Brain microvascular endothelial cell (primary cell): ENCODE data around the gene THRAP3.
A peak's percentile ranks its signal among the peaks of the same experiment; 100 is the strongest.

Source experiments
- DNase-seq: peaks from one replicate; pipeline ENCODE4 v3.0.0-alpha.2; 2020
- H3K27ac ChIP-seq: fragments of 250-450 bp; sonication (Bioruptor Pico); 2 replicates; pipeline ENCODE4 v1.5.1; 2020; ENCODE audit warnings: mild to moderate bottlenecking, moderate library complexity
- H3K27me3 ChIP-seq: fragments of 250-450 bp; sonication (Bioruptor Pico); replicated peaks from 2 replicates; pipeline ENCODE4 v1.5.1; 2020; ENCODE audit warnings: mild to moderate bottlenecking
- H3K36me3 ChIP-seq: fragments of 250-450 bp; sonication (Bioruptor Pico); replicated peaks from 2 replicates; pipeline ENCODE4 v1.5.1; 2020; ENCODE audit warnings: mild to moderate bottlenecking
- H3K4me3 ChIP-seq: 2 replicates; pipeline ENCODE4 v1.5.1; 2011; ENCODE audit warnings: low read depth, mild to moderate bottlenecking, control low read depth, low read length, moderate library complexity
- in situ Hi-C: cut with HindIII; loops from 2 replicates; pipeline ENCODE4 v1.10.0; 2017; ENCODE audit warnings: low sequenced_read_pairs, low pct_ligation_motif_present
- TF ChIP-seq, protein P1 (sequence below): IDR thresholded peaks from 2 replicates; pipeline ENCODE4 v1.5.1; 2011; ENCODE audit warnings: low read depth, mild to moderate bottlenecking, moderate library complexity, low read length, control low read depth, inconsistent platforms; ENCODE audit errors: missing control alignments

Gene THRAP3

DNA sequence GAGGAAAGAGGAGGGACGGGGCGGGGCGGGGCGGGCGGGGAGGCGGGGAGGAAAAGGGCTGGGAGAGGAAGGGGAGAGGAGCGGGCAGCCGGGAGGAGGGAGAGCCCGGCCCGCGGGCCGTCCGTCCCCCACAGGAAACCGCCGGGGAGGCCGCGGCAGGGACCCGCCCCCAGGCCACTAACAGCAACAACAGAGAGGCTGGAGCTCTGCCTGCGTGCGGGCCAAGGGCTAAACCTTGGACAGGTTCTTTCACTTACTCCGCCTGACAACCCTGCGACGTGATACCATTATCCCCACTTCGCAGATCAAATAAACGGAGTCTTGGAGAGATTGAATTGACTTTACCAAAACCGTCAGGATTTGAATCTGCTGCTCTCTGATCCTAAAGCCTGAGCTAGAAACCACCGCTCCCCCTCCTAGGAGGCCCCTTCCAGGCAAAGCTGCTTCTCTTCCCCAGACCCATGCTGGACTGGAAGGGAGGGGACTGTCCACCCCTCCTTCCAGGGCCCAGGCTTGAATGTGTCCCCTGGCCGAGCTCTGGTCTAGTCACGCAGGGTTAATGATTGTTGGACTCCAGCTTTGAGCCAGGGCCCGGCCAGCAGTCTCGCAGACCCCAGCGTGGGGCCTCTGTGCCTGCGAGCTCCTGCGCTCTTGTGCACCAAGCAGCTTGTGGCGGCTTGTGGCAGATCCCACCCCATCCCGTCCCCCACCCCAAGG, 99.6 kb downstream of the THRAP3 start, which contains the start of gene EVA1B:
Gene EVA1B (minus strand): TSS at position 10 of the 717 bp plus-strand sequence. CDS start 608 bp downstream, outside the sequence.
- Histone ChIP-seq H3K27ac (peak within 1 kb of the TSS; percentile 79), H3K27me3 (no peaks in the 10 kb centered on the region), H3K36me3 (peaks cover 8% of the 10 kb centered on the region), H3K4me3 (peak within 1 kb of the TSS; percentile 79)
- peak; percentile 77 for DNase-seq
- in situ Hi-C loops = no loop called here
- TF ChIP-seq, protein P1, sequence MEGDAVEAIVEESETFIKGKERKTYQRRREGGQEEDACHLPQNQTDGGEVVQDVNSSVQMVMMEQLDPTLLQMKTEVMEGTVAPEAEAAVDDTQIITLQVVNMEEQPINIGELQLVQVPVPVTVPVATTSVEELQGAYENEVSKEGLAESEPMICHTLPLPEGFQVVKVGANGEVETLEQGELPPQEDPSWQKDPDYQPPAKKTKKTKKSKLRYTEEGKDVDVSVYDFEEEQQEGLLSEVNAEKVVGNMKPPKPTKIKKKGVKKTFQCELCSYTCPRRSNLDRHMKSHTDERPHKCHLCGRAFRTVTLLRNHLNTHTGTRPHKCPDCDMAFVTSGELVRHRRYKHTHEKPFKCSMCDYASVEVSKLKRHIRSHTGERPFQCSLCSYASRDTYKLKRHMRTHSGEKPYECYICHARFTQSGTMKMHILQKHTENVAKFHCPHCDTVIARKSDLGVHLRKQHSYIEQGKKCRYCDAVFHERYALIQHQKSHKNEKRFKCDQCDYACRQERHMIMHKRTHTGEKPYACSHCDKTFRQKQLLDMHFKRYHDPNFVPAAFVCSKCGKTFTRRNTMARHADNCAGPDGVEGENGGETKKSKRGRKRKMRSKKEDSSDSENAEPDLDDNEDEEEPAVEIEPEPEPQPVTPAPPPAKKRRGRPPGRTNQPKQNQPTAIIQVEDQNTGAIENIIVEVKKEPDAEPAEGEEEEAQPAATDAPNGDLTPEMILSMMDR = no peak

DNA sequence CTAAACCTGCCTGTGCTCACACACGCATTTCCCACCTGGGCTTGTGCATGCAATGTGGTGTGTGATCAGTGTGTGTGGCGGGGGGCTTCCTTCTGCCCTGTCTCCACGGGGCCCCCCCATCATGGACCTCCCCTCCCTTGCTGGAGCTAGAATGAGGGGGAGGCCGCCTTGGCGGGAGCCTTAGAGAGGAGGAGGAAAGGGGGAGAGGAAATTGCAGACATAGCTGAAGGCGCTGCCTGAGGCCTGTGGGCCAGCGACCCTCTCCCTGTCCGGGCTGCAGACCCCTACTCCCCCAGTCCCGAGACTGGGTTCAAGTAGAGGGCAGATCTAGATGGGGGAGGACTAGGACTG, 100.1 kb downstream of the THRAP3 start:
- DNase-seq = no peak
- in situ Hi-C loops = no loop called here
- TF ChIP-seq, protein P1 = no peak
- Histone ChIP-seq H3K27me3 (no peaks in the 10 kb centered on the region), H3K27ac (no peak overlapping the region), H3K36me3 (peaks cover 8% of the 10 kb centered on the region), H3K4me3 (no peak overlapping the region)

DNA sequence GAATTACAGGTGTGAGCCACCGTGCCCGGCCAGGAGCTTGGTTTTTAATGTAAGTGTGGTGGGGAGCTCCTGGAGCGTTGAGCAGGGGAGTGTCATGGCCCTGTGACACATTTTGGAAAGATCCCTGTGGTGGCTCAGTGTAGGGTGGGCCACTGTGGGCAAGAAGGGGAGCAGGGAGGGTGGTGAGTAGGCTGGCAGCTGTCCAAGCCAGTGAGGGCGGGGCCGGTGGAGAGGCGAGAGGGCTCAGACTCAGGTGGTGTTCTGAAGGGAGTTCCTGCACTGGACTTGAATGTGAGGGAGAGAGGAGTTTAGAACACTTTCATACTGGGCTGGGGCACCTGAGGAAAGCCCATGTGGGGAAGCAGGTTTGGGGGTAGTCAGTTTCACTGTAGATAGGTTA, 102.3 kb downstream of the THRAP3 start:
- H3K27ac ChIP-seq = no peak overlapping the region
- in situ Hi-C loops = no loop called here
- H3K4me3 ChIP-seq = no peak overlapping the region
- peaks cover 7% of the 10 kb centered on the region for H3K36me3 ChIP-seq
- no peaks in the 10 kb centered on the region for H3K27me3 ChIP-seq
- DNase-seq = no peak
- TF ChIP-seq, protein P1 = no peak

DNA sequence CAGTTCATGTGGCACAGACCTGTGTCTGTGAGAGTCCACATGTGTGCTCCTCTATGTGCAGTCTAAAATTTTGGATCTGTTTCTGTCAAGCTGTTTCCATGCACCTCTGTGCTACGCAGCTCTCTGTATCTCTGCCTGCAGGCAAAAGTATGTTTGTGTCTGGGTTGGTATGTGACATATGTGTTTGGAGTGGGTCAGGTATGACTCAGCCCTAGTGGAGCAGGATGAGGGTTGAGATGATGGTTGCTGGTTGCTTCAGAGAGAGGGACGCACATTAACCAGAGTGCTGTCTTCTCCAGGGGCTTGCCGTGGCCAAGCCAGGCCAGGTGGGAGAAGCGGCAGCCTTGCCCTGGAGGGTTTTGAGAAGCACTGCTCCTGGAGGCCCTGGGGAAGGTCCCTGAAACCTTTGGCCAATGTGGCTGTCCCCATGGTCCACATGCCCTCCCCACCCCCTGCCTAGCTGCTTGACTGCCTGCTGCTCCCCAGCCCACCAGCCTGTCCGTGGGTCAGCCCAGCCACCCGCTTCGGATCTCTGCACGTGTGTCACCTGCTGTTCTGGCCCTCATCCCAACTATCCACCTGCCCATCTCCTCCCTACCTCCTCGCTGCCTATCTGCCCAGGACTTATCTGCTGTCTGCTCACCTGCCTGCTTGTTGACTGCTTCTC, 103.3 kb downstream of the THRAP3 start:
- Histone ChIP-seq H3K27me3 (no peaks in the 10 kb centered on the region), H3K27ac (no peak overlapping the region), H3K36me3 (no peaks in the 10 kb centered on the region), H3K4me3 (no peak overlapping the region)
- peak; percentile 62 for DNase-seq
- in situ Hi-C loops = no loop called here
- TF ChIP-seq, protein P1 = no peak

DNA sequence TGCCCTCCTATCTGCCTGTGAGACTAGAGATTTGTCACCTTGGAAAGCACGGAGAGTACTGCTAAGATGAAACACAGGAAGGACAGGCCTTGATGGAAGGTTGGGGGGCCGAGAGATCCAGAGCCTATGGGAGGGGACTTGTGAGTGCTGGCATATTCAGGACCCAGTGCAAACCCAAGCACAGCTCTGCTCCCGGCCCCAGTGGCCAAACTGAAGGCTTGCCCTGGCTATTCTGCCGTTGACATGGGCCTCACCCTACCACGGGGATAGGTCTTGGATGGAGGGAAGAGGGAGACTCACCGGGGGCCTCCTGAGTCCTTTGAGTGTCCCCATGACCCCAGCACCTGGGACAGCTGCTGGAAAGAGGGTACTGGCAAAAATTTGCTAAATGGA, 103.8 kb downstream of the THRAP3 start:
- TF ChIP-seq, protein P1 = no peak
- no peak overlapping the region for H3K4me3 ChIP-seq
- no peaks in the 10 kb centered on the region for H3K27me3 ChIP-seq
- H3K27ac ChIP-seq = no peak overlapping the region
- in situ Hi-C loops = no loop called here
- DNase-seq = no peak
- H3K36me3 ChIP-seq = no peaks in the 10 kb centered on the region

DNA sequence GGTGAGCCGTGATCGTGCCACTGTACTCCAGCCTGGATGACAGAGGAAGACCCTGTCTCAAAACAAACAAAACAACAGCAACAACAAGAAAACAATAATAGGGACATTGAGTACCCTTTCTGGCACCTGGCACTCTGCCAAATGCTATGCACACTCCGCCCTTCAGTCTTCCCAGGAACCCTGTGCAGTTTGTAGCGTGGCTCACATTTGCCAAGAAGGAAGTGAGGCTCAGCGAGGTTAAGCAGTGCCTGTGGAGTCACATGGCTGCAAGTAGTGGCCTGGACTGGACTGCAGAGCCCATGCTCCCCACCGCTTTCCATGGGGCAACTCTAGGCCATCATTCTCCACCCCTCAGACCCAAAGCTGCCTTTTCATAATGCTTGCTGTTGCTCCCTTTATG, 104.5 kb downstream of the THRAP3 start:
- Histone ChIP-seq H3K27me3 (no peaks in the 10 kb centered on the region), H3K4me3 (no peak overlapping the region), H3K36me3 (no peaks in the 10 kb centered on the region), H3K27ac (no peak overlapping the region)
- TF ChIP-seq, protein P1 = no peak
- in situ Hi-C loops = no loop called here
- DNase-seq = no peak
